SU-DHL-6 (cell line): ENCODE measurements around the gene ZC3H18.

ENCODE experiments used
- H2AFZ ChIP-seq: fragments of 200-600 bp; sonication (generic); 2 replicates; pipeline ENCODE4 v1.6.1; 2014; ENCODE audit warnings: low read depth, mild to moderate bottlenecking, moderate library complexity, mixed read lengths, antibody characterized with exemption, low read length; ENCODE audit not compliant: severe bottlenecking
- H3F3A ChIP-seq: fragments of 200-600 bp; shearing (Covaris generic); 2 replicates; pipeline ENCODE4 v1.6.0; 2016; ENCODE audit warnings: antibody characterized with exemption, mild to moderate bottlenecking; ENCODE audit not compliant: insufficient read depth
- H3K27ac ChIP-seq: fragments of 200-600 bp; sonication (generic); 2 replicates; pipeline ENCODE4 v1.5.1; 2016; ENCODE audit warnings: low read depth, mild to moderate bottlenecking, low read length, moderate library complexity, mixed read lengths
- H3K27me3 ChIP-seq: fragments of 200-600 bp; sonication (generic), shearing (Covaris generic); 2 replicates; pipeline ENCODE4 v1.6.0; 2014; ENCODE audit warnings: mild to moderate bottlenecking, low read length
- H3K36me3 ChIP-seq: fragments of 200-600 bp; sonication (generic); 2 replicates; pipeline ENCODE4 v1.6.1; 2014; ENCODE audit warnings: mild to moderate bottlenecking, low read length, mixed read lengths
- H3K4me2 ChIP-seq: fragments of 300-600, 200-600 bp; shearing (Covaris generic), sonication (generic); 2 replicates; pipeline ENCODE4 v1.6.0; 2014; ENCODE audit warnings: low read length, low read depth, mild to moderate bottlenecking; ENCODE audit not compliant: poor library complexity, severe bottlenecking
- H3K4me3 ChIP-seq: fragments of 200-600 bp; sonication (generic); 2 replicates; pipeline ENCODE4 v1.5.1; 2014; ENCODE audit warnings: antibody characterized with exemption, low read length, mild to moderate bottlenecking, mixed read lengths; ENCODE audit not compliant: insufficient read depth, poor library complexity, severe bottlenecking
- H3K79me2 ChIP-seq: fragments of 200-600 bp; sonication (generic); 2 replicates; pipeline ENCODE4 v1.6.1; 2014; ENCODE audit warnings: mild to moderate bottlenecking, low read length, moderate library complexity; ENCODE audit not compliant: insufficient read depth
- H3K9ac ChIP-seq: fragments of 200-600 bp; sonication (generic); 2 replicates; pipeline ENCODE4 v1.7.0; 2014; ENCODE audit warnings: mild to moderate bottlenecking, low read length
- H3K9me2 ChIP-seq: fragments of 200-600 bp; sonication (generic); replicated peaks from 2 replicates; pipeline ENCODE4 v1.6.1; 2014; ENCODE audit warnings: low read length; ENCODE audit not compliant: insufficient read depth
- H3K9me3 ChIP-seq: fragments of 200-600 bp; sonication (generic); 2 replicates; pipeline ENCODE4 v1.6.1; 2014; ENCODE audit warnings: low read length, mixed read lengths; ENCODE audit not compliant: insufficient read depth
- H4K20me1 ChIP-seq: fragments of 200-600 bp; sonication (generic); 2 replicates; pipeline ENCODE4 v1.6.1; 2014; ENCODE audit warnings: low read depth, mild to moderate bottlenecking, antibody characterized with exemption, low read length, moderate library complexity, mixed read lengths
- CTCF ChIP-seq: fragments of 200-600 bp; sonication (generic); IDR thresholded peaks from one replicate; pipeline ENCODE4 v1.5.1; 2017; ENCODE audit warnings: antibody characterized with exemption, mild to moderate bottlenecking, low read length, moderate library complexity; ENCODE audit not compliant: insufficient read depth, poor library complexity, severe bottlenecking
- EZH2phosphoT487 ChIP-seq: fragments of 200-600 bp; sonication (generic), shearing (Covaris generic); conservative IDR thresholded peaks from 2 replicates; pipeline ENCODE4 v1.6.1; 2018; ENCODE audit warnings: mild to moderate bottlenecking, antibody characterized with exemption, low read length, moderate library complexity, mixed read lengths

Gene ZC3H18

GRCh38 chr16:88569614-88569984 lies 604 bp upstream of the ZC3H18 start:
- H3K27ac ChIP-seq: no peak overlapping the region
- no peaks in the 10 kb centered on the region for H3K27me3 ChIP-seq
- H3K9me3 ChIP-seq: no peaks in the 10 kb centered on the region
- peak overlapping the region; percentile 91 for H3K9ac ChIP-seq
- H3K9me2 ChIP-seq: no peaks in the 10 kb centered on the region
- H3K36me3 ChIP-seq: no peaks in the 10 kb centered on the region
- peak overlapping the region; percentile 71 for H2AFZ ChIP-seq
- no peak for TF ChIP-seq CTCF
- TF ChIP-seq EZH2phosphoT487: no peak
- no peaks in the 10 kb centered on the region for H4K20me1 ChIP-seq
- peak overlapping the region; percentile 72 for H3K4me2 ChIP-seq
- H3K4me3 ChIP-seq: peak overlapping the region; percentile 67
- H3F3A ChIP-seq: no peaks in the 10 kb centered on the region; the same call in 1 of the 2 replicates
- H3K79me2 ChIP-seq: peaks cover 48% of the 10 kb centered on the region

- Histone ChIP-seq H3K27me3 (no peaks in the 10 kb centered on the region), H2AFZ (peak overlapping the region; percentile 24), H4K20me1 (no peaks in the 10 kb centered on the region), H3K36me3 (no peaks in the 10 kb centered on the region), H3K9ac (peak overlapping the region; percentile 91), H3K9me3 (no peaks in the 10 kb centered on the region), H3K4me3 (peak overlapping the region; percentile 90), H3K9me2 (no peaks in the 10 kb centered on the region), H3K79me2 (peaks cover 57% of the 10 kb centered on the region), H3K27ac (no peak overlapping the region), H3K4me2 (peak overlapping the region; percentile 78), H3F3A (no peaks in the 10 kb centered on the region; the same call in 1 of the 2 replicates)
- no peak for TF ChIP-seq EZH2phosphoT487
- no peak for TF ChIP-seq CTCF
Observed at GRCh38 chr16:88570691-88571092, 489 bp downstream of the ZC3H18 start.

- Histone ChIP-seq H3K36me3 (no peaks in the 10 kb centered on the region), H3K79me2 (peaks cover 83% of the 10 kb centered on the region), H3K27ac (no peak overlapping the region), H3F3A (no peaks in the 10 kb centered on the region; the same call in 1 of the 2 replicates), H2AFZ (no peak overlapping the region), H3K4me3 (no peak overlapping the region), H3K27me3 (no peaks in the 10 kb centered on the region), H3K9ac (no peak overlapping the region), H4K20me1 (no peaks in the 10 kb centered on the region), H3K9me3 (no peaks in the 10 kb centered on the region), H3K4me2 (no peak overlapping the region), H3K9me2 (no peaks in the 10 kb centered on the region)
- no peak for TF ChIP-seq EZH2phosphoT487
- no peak for TF ChIP-seq CTCF
Observed at GRCh38 chr16:88575251-88575650, 5.0 kb downstream of the ZC3H18 start.

GRCh38 chr16:88576307-88576706 lies 6.1 kb downstream of the ZC3H18 start:
- Histone ChIP-seq H4K20me1 (no peaks in the 10 kb centered on the region), H3K9ac (no peak overlapping the region), H3F3A (no peaks in the 10 kb centered on the region; the same call in 1 of the 2 replicates), H3K4me2 (no peak overlapping the region), H2AFZ (no peak overlapping the region), H3K79me2 (peaks cover 83% of the 10 kb centered on the region), H3K36me3 (no peaks in the 10 kb centered on the region), H3K4me3 (no peak overlapping the region), H3K9me2 (no peaks in the 10 kb centered on the region), H3K9me3 (no peaks in the 10 kb centered on the region), H3K27me3 (no peaks in the 10 kb centered on the region), H3K27ac (no peak overlapping the region)
- no peak for TF ChIP-seq EZH2phosphoT487
- no peak for TF ChIP-seq CTCF
